Activated T-helper 1 cell treated with anti-CD3 and anti-CD28 coated beads, Interleukin-2, amount 50 U/mL, for 16 hours (primary cell): Measurements from ENCODE around the gene CHEK2.
"Not testable (repeated sequence)": the region's sequence is repeated elsewhere in the genome, so short reads cannot be mapped to it uniquely, and the experiment has no call there.

Experiments
- DNase-seq, 2 donors: peaks; one replicate each; pipeline ENCODE4 v3.0.0-alpha.2; 2020; ENCODE audit warnings: low read depth in 1 of 2, low spot score in 1 of 2

Gene CHEK2

DNA sequence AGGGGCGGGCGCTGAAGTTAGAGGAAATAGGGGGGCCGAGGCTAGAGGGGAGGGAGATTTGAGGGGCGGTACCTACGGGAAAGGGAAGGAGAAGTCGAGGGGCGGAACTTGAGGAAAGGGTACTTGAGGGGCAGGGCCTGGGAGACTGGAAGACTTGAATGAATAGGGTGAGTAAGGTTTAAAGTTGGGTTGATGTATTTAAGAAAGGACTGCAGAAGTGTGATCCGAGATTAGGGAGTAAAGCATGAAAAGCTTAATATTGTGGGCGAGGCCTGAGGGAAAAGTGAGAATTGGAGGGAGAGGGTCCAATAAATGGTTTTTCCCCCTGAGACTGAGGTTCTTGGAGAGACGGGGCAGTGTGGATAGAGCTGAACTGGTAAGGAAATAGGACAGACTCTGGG lies 942 bp upstream of the CHEK2 start:
- DNase-seq: no peak

DNA sequence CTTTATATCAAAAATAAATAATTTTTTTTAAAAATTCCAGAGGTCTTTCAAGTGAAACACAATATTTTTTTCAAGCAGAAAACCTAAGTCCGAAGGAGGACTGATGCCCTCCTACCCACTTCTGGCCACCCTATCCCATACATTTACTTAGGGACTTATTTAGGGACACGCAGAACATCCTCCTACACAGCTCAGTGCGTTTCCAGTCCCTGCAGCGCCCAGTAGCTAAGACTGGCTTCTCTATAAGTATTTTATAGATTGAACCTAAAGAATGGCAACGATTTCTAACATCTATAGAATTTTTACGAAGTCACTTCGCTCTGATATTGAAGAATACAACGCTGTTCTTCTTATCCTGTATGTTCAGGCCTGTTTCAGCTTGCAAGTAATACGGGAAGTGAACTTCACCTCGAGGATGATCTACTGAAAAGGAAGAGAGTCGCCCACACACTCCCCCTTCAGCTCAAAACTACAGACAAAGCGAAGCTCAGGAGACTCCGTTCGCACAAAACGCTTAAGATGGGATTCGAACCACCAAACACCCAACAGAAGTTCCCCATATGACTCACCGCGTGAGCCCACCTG lies 328 bp downstream of the CHEK2 start:
- no peak for DNase-seq

DNA sequence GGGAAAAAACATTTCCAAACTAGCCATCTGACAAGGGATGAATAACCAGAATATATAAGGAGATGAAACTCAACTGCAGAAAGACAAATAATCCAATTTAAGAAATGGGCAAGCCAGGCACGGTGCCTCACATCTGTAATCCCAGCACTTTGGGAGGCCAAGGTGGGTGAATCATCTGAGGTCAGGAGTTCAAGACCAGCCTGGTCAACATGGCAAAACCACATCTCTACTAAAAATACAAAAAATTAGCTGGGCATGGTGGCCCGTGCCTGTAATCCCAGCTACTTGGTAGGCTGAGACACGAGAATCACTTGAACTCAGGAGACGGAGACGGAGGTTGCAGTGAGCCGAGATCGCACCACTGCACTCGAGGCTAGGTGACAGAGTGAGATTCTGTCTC lies 2.7 kb downstream of the CHEK2 start:
- not testable (repeated sequence) for DNase-seq

DNA sequence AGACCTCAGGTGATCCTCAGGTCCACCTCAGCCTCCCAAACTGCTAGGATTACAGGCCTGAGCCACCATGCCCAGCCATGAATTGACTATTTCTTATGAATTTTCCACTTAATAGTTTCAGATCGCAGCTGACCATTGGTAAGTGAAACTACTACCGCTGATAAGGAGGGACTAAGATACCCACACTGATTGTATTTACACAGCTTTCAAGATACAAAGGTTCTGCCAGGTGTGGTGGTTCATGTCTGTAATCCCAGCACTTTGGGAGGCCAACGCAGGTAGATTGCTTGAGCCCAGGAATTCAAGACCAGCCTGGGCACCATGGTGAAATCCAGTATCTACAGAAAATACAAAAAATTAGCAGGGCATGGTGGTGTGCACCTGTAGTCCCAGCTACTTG lies 3.9 kb downstream of the CHEK2 start:
- no peak for DNase-seq

DNA sequence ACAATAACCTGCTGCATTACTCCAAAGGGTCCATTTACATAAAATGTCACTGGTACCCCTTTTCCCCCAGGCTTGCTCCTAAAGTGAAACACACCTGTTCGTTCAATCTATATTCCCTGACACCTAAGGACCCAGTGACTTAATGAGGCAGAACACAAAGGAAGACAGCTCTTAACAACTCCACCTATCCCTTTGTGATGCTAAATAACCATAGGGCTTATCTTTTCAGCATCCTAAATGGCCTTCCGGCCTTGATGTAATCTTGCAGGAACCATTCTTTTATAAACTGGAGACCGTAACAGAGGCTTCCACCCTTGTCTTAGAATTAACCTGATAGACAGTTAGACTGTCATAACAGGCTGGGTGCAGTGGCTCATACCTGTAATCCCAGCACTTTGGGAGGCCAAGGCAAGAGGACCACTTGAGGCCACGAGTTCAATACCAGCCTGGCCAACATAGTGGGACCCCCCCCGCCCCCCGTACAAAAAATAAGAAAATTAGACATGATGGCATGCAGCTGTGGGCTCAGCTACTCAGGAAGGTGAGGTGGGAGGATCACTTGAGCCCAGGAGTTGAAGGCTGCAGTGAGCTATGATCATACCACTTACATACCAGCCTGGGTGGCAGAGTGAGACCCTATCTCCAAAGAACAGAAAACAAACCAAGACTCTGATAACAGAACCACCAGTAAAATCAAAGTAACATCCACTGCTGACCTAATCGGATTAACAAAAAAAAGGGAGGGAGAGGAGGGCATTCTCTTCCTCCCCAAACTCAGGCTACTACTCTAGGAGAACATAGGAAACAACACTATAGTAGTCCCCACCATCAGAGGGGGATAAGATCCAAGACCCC lies 5.1 kb downstream of the CHEK2 start:
- DNase-seq: no peak

DNA sequence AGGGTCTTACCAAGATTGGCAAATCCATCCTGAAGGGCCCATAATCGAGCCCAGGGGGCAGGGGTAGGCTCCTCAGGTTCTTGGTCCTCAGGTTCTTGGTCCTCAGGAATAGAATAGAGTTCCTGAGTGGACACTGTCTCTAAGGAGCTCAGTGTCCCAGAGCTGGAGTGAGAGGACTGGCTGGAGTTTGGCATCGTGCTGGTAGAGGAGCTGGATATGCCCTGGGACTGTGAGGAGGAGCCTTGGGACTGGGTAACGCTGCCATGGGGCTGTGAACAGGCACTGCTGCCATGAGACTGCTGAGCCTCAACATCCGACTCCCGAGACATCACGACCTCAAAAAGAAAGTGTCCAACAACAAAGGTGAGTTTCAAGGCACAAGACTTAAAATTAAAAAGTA lies 7.2 kb downstream of the CHEK2 start:
- DNase-seq: no peak

DNA sequence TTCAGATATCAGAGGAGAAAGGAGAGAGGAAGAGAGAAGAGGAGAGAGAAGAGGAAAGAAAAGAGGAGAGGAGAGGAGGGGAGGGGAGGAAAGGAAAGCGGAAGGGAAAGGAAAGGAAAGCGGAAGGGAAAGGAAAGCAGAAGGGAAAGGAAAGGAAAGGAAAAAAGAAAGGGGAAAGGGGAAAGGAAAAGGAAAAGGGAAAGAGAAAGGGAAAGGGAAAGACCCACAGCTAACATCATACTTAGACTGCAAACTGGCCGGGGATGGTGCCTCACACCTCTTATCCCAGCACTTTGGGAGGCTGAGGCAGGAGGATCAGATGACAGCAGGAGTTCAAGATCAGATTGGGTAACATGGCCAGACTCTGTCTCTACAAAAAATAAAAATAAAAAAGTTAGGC lies 11.4 kb downstream of the CHEK2 start:
- no peak for DNase-seq

DNA sequence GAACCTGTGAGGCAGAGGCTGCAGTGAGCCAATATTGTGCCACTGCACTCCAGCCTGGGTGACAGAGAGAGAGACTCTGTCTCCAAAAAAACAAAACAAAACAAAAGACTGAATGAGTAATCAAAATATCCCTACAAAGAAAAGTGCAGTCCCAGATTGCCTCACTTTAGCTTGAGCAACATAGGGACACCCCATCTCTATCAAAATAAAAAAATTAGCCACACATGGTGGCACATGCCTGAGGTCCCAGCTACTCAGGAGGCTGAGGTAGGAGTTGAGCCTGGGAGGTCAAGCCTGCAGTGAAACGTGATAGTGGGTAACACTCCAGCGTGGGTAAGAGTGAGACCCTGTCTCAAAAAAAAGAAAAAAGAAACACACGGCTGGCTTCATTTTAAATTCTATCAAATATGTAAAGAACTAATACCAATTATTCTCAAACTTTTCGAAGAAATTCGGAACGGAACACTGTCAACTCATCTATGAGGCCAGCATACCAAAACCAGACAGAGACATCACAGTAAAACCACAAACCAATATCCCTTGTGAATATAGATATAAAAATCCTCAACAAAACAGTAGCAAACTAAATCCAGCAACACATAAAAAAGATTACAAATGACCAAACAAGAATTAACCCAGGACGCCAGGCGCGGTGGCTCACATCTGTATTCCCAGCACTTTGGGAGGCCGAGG lies 12.9 kb downstream of the CHEK2 start:
- DNase-seq: no peak

DNA sequence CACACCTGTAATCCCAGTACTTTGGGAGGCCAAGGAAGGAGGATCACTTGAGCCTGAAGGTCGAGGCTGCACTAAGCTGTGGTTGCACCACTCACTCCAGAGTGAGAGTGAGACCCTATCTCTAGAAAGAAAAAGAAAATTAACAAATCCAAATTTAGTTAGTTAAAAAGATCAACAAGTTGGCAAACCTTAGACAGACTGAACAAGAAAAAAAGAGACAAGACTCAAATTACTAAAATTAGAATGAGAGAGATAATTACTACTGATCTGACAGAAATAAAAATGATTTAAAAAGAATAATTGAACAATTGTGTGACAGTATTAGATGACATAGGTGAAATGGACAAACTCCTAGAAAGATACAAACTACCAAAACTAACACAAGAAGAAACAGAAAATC lies 13.6 kb downstream of the CHEK2 start:
- no peak for DNase-seq

DNA sequence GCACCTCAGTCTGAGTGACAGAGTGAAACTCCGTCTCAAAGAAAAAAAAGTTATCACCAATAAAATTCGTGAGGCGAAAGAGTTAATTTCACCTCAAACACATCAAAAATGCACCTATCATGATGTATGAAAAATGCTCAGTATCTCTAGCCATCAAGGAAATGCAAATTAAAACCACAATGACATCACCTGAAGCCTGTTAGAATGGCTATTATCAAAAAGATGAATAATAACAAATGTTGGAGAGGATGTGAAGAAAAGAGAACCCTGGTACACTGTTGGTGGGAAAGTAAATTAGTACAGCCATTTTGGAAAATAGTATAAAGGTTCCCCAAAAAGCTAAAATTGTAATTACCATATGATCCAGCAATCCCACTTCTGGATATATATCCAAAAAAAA lies 23.6 kb downstream of the CHEK2 start:
- DNase-seq: no peak

DNA sequence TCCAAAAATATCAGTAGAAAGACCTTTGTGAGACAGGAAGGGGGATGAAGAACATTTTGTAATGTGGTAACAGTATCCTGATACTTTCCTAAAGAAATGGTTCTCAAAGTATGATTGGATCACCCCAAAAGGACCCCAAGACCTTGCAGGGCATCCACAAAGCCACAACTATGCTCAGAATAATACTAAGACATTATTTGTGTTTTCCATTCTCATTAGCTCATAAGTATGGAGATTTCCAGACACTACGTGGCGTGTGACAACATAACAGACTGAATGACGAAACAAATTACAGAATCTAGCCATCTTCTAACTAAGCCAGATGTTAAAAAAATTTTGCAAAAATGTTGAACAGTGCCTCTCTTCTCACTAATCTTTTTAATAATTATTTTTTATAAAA lies 24.9 kb downstream of the CHEK2 start:
- no peak for DNase-seq

DNA sequence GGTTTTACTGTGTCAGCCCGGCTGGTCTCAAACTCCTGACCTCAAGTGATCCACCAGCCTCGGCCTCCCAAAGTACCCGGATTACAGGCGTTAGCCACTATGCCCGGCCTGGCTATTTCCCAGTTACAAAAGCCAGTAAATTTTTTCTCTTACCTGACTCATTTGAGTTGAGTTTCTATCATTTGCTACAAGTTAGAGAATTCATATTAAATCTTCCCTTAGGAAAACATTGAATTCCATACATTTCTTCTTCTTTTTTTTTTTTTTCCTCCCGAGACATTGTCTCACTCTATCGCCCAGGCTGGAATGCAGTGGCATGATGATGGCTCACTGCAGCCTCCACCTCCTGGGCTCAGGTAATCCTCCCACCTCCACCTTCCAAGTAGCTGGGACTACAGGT lies 26.0 kb downstream of the CHEK2 start:
- no peak for DNase-seq

DNA sequence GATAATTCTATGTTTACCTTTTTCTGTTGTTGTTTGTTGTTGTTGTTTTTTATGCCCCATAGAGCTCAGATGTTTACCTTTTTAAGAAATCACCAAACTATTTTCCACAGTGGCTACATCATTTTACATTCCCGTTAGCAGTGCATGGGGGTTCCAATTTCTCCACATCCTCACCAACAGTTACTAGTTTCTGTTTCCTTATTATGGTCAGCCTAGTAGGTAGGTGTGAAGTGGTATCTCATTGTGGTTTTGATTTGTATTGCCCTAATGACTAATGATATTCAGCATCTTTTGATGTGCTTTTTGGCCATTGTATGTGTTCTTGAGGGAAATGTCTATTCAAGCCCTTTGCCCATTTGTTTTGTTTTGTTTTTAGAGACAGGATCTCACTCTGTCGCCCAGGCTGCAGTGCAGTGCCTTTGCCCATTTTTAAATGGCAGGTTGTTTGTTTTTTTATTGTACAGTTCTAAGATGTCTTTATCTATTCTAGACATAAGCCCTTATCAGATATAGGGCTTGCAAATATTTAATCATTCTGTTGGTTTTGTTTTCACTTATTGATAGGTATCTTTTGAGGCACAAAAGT lies 27.5 kb downstream of the CHEK2 start:
- no peak for DNase-seq

DNA sequence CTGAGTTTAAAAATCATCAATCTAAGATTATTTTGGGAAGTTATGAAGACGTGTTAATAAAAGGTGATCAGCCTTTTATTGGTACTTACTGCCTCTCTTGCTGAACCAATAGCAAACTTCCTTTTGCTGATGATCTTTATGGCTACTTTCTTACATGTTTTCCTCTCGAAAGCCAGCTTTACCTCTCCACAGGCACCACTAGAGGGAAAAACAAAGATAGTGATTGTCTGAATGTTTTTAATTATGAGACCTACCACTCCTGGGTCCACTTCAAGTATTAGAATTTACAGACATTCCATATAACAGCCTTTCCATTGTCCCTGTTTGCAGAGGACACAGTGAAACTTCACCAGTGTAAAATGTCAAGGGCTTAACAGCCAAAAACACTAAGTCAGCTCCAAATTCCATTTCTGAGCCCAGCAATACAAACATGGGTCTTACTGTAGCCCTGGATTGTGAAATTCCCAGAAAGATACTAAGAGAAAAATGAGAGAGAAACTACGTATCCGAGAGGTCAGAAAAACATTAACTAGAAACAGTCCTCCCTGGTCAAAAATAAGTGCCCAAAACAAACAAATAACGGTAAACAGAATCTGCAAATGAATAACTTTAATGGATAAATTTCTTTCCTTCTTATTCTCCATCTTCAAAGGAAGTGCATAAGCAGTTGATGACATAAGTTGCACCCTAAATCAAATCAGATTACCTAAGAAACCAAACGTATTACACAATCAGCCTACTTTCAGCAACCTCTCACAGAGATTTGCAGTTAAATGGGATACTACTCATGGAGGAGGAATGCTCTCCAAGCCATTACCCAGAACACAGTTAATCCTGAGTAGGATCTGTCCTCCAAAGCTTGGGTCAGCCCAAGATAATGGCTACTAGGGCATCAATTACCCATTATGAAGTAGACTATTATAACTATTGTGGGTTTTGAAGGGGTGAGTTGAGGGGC lies 29.5 kb downstream of the CHEK2 start:
- no peak for DNase-seq

DNA sequence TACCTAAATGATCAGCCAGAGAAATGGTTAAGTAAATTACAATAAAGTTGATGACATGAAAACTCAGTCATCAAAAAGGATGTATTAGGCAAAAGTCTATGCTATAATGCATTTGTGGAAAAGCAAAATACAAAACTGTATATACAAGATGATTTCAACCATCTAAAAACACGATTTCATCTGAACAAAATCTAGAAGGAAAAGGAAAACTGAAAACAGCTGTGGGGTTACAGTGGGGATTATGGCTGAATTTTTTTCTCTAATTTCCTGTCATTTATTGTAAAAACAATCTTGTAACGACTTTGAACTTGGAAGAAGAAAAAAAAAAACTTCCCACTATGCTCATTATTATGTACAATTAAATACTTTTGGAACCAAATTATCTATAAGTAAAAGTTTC lies 30.3 kb downstream of the CHEK2 start:
- DNase-seq: no peak

DNA sequence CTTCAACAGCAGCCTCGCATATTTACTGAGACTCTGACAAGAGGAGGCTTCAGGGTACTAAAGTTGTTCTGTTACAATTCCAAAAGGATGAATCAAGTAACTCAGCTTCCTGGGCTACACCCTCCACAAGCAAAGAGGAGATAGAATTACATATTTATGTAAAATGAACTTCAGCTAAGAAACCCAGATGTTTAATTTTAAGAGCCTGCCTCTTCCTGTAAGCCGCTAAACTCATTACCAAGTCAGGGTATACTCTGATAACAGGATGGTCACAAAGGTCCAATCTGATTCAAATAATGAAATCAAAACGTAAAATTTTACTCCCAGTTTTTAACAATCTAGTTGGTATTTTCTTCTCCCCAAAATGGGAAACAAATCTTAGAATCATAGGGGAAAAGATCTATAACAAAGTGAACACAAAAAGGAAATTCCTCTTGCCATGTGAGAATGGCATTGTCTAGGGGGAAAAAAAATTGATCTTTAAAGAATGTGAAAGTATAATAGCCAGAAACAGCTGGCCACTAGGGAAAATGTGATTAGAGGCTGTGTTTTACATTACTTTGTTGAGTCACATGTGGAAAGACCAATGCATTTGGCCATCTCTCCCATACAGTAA lies 30.9 kb downstream of the CHEK2 start:
- no peak for DNase-seq

DNA sequence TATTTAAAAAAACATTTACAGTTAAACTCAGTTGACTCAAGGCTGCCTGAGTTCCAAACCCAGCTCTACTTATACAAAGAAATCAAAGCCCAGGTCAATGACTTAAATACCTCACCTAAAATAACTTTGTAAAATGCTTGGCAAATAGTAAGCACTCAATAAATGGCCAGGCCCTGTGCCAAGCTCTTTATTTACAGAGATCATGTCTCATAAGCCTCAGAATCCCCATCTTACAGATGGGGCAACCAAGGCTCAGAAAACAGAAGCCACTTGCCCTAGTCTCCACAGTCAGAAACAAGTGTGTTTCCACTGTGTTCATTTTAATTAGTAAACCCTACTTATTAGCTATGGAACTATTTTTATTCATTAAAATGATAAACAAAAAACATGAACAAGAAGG lies 31.5 kb downstream of the CHEK2 start:
- DNase-seq: no peak

DNA sequence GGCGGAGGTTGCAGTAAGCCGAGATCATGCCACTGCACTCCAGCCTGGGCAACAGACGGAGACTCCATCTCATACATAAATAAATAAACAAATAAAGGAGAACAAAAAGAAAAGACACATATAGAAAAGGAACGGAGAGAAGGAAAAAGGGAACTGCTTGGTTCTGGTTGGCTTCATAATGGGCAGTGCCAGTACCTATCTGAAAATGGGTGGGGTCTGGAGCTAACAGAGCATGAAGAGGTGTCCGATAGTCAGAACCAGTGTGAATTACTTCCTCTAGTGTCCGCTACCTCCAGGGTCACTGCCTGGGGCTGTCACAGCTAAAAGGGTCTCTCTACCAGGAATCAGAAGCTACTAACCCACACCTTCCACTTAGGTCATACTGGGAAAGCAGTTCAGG lies 34.8 kb downstream of the CHEK2 start:
- DNase-seq: no peak

DNA sequence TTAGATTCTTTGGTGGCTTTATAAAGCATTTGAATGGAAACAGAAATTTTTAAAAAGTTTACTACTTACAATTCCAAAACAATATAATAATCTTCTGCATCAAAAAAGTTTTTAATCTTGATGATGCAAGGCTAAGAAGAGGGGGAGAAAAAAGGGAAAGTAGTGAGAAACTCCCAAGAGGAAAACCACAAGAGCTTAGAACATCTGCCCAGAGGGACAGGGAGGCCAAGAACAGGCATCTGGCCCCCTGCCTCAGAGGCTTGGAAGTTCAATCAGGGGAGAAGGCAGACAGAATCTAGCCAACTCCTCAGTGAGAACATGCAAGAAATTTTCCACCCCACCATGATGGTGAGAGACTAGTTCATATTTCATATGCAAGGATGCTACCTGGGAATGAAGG lies 38.2 kb downstream of the CHEK2 start:
- no peak for DNase-seq

DNA sequence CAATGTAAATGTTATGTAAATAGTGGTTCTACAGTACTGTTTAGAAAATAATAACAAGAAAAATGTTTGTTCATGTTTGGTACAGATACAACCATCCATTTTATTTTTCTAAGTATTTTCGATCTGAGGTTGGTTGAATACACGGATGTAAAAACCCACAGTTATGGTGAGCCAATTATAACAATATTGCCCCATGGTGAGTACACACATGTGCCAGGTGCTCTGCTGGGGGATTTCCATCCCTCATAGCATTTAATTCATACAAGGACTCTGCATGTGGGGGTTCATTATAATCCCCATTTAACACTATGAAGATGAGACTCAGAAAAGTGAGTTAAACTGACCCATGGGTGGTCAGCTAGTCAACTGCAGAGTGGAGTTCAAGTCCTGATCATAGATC lies 38.7 kb downstream of the CHEK2 start:
- no peak for DNase-seq
